Measurements from ENCODE around the gene DZIP1L.
"Not testable (repeated sequence)": the region's sequence is repeated elsewhere in the genome, so short reads cannot be mapped to it uniquely, and the experiment has no call there.

DZIP1L gene, protein sequence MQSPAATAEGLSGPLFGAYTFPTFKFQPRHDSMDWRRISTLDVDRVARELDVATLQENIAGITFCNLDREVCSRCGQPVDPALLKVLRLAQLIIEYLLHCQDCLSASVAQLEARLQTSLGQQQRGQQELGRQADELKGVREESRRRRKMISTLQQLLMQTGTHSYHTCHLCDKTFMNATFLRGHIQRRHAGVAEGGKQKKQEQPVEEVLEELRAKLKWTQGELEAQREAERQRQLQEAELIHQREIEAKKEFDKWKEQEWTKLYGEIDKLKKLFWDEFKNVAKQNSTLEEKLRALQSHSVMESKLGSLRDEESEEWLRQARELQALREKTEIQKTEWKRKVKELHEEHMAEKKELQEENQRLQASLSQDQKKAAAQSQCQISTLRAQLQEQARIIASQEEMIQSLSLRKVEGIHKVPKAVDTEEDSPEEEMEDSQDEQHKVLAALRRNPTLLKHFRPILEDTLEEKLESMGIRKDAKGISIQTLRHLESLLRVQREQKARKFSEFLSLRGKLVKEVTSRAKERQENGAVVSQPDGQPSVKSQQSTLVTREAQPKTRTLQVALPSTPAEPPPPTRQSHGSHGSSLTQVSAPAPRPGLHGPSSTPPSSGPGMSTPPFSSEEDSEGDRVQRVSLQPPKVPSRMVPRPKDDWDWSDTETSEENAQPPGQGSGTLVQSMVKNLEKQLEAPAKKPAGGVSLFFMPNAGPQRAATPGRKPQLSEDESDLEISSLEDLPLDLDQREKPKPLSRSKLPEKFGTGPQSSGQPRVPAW

GRCh38 chr3:138114988-138115971 lies at the start of gene DZIP1L:
Gene DZIP1L (minus strand): TSS chr3:138115608. CDS start chr3:138103971, 11,637 bp downstream.
- peak; percentile 54 for DNase-seq (ENCODE audit: low spot score)
- POLR2A ChIA-PET (ENCODE audit: low non-redundant PET): interaction anchor here (0.6 kb wide), 1 partner anchor 33 kb away, joined by 3 read pairs; no protein-coding TSS in a partner anchor
- CTCF ChIA-PET: interaction anchor here (0.6 to 1.3 kb wide), 6 partner anchors 12 to 73 kb away, joined by 3 to 5 read pairs (median 4); no protein-coding TSS in a partner anchor
- TF ChIP-seq, protein P1, sequence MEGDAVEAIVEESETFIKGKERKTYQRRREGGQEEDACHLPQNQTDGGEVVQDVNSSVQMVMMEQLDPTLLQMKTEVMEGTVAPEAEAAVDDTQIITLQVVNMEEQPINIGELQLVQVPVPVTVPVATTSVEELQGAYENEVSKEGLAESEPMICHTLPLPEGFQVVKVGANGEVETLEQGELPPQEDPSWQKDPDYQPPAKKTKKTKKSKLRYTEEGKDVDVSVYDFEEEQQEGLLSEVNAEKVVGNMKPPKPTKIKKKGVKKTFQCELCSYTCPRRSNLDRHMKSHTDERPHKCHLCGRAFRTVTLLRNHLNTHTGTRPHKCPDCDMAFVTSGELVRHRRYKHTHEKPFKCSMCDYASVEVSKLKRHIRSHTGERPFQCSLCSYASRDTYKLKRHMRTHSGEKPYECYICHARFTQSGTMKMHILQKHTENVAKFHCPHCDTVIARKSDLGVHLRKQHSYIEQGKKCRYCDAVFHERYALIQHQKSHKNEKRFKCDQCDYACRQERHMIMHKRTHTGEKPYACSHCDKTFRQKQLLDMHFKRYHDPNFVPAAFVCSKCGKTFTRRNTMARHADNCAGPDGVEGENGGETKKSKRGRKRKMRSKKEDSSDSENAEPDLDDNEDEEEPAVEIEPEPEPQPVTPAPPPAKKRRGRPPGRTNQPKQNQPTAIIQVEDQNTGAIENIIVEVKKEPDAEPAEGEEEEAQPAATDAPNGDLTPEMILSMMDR (conservative IDR thresholded peaks at IDR 0.05; ENCODE audit: low read depth): peak; percentile 78
- peak within 1 kb of the TSS; percentile 90 for H3K27ac ChIP-seq

GRCh38 chr3:138165061-138165460 lies 49.7 kb upstream of the DZIP1L start:
- TF ChIP-seq, protein P1 (conservative IDR thresholded peaks at IDR 0.05; ENCODE audit: low read depth): no peak

DNA sequence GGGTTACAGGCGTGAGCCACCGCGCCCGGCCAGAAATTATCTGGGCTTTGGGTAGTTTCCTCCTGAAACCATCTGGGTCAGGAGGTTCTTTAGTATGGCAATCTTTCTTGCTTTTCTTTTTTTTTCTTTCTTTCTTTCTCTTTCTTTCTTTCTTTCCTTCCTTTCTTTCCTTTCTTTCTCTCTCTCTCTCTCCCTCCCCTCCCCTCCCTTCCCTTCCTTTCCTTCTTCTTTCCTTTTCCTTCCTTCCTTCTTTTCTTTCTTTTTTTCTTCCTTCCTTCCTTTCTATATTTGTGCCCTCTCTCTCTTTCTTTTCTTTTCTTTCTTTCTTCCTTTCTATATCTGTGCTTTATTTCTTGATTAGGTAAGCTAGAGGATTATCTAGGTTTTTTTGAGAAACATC lies 42.3 kb upstream of the DZIP1L start:
- TF ChIP-seq, protein P1 (conservative IDR thresholded peaks at IDR 0.05; ENCODE audit: low read depth): no peak
- ChIA-PET POLR2A (ENCODE audit: low non-redundant PET) (no interaction called here), CTCF (no interaction called here)
- no peak for DNase-seq (ENCODE audit: low spot score)
- H3K27ac ChIP-seq: no peak overlapping the region

More at GRCh38 chr3:138165061-138165460, 49.7 kb upstream of the DZIP1L start:
- CTCF ChIA-PET: no interaction called here
- POLR2A ChIA-PET (ENCODE audit: low non-redundant PET): no interaction called here
- no peak overlapping the region for H3K27ac ChIP-seq
- no peak for DNase-seq (ENCODE audit: low spot score)

DNA sequence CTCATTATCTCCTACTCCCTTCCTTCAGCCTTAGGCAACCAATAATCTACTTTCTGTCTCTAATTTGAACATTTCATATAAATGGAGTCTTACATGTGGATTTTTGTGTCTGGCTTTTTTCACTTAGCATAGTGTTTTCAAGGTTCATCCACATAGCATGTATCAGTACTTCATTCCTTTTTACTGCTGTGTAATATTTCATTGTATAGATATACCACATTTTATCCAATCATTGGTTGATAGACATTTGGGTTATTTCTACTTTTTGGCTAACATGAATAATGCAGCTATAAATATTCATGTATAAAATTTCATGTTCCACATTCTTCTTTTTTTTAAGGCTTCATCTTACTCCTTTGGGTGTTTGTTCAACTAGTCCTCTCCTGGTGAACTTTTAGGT lies 39.1 kb upstream of the DZIP1L start:
- ChIA-PET POLR2A (ENCODE audit: low non-redundant PET) (no interaction called here), CTCF (no interaction called here)
- H3K27ac ChIP-seq: no peak overlapping the region
- DNase-seq (ENCODE audit: low spot score): no peak
- TF ChIP-seq, protein P1 (conservative IDR thresholded peaks at IDR 0.05; ENCODE audit: low read depth): no peak

GRCh38 chr3:138148503-138148902 lies 33.1 kb upstream of the DZIP1L start:
- CTCF ChIA-PET: interaction anchor here (0.6 kb wide), 1 partner anchor 24 kb away, joined by 3 read pairs; no protein-coding TSS in a partner anchor
- POLR2A ChIA-PET (ENCODE audit: low non-redundant PET): no interaction called here
- H3K27ac ChIP-seq: no peak overlapping the region
- DNase-seq (ENCODE audit: low spot score): no peak
- TF ChIP-seq, protein P1 (conservative IDR thresholded peaks at IDR 0.05; ENCODE audit: low read depth): no peak

DNA sequence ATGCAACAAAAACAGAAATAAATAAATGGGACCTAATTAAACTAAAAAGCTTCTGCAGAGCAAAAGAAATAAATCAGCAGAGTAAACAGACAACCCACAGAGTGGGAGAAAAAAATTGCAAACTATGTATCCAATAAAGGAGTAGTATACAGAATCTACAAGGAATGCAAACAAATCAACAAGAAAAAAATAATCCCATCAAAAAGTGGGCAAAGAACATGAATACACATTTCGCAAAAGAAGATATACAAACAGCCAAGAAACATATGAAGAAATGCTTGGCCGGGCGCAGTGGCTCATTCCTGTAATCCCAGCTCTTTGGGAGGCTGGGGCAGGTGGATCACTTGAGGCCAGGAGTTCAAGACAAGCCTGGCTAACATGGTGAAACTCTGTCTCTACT lies 26.8 kb upstream of the DZIP1L start:
- CTCF ChIA-PET: interaction anchor here (0.5 to 0.7 kb wide), 2 partner anchors 22 to 82 kb away, joined by 3 read pairs; no protein-coding TSS in a partner anchor
- POLR2A ChIA-PET (ENCODE audit: low non-redundant PET); H3K27ac ChIP-seq; DNase-seq (ENCODE audit: low spot score): not testable (repeated sequence)

Measured in RWPE1 (cell line).